Measurements from ENCODE around the gene PDE9A. TPM values are rescaled to one million over a fixed set of nuclear protein-coding genes. Genes with fewer than 3 reads are reported as not detected.

PDE9A gene
- total RNA-seq, 1 donor from 2014 or later, result 13.1 TPM

DNA sequence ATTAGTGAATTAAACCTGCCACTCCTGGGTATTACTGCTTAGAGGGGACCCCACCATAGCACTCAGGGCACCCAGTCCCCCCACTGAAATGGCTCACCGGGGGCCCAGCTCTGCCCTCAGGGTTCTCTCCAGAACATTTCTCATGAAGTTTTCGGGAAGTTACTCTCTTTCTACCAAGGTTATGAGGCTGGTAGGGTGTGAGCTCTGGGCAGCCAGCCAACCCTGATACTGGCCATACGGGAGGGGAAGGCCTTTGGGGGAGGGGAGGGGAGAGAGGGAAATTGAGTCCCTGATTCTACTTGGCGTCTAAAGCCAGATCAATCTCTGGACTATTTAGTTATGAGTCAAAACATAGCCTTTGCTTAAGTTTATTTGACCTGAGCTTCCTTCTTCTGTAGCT is 12.9 kb upstream of the PDE9A start:
- no peaks in the 10 kb centered on the region for H3K4me1 Mint-ChIP-seq
- no peak for DNase-seq
- intact Hi-C loops (cut with micrococcal nuclease), result no loop called here
- no peaks in the 10 kb centered on the region for H3K36me3 Mint-ChIP-seq (ENCODE audit: low read depth)
- H3K27me3 Mint-ChIP-seq, result peaks cover 11% of the 10 kb centered on the region
- H3K4me3 Mint-ChIP-seq, result no peak overlapping the region
- no peaks in the 10 kb centered on the region for H3K9me3 Mint-ChIP-seq
- H3K27ac Mint-ChIP-seq, result no peak overlapping the region

GRCh38 chr21:42641311-42642218 is 11.9 kb upstream of the PDE9A start:
- H3K27ac Mint-ChIP-seq, result no peak overlapping the region
- no peaks in the 10 kb centered on the region for H3K4me1 Mint-ChIP-seq
- no peak for DNase-seq
- peaks cover 11% of the 10 kb centered on the region for H3K27me3 Mint-ChIP-seq
- no peak overlapping the region for H3K4me3 Mint-ChIP-seq
- no peaks in the 10 kb centered on the region for H3K36me3 Mint-ChIP-seq (ENCODE audit: low read depth)
- intact Hi-C loops (cut with micrococcal nuclease), result no loop called here
- no peaks in the 10 kb centered on the region for H3K9me3 Mint-ChIP-seq

DNA sequence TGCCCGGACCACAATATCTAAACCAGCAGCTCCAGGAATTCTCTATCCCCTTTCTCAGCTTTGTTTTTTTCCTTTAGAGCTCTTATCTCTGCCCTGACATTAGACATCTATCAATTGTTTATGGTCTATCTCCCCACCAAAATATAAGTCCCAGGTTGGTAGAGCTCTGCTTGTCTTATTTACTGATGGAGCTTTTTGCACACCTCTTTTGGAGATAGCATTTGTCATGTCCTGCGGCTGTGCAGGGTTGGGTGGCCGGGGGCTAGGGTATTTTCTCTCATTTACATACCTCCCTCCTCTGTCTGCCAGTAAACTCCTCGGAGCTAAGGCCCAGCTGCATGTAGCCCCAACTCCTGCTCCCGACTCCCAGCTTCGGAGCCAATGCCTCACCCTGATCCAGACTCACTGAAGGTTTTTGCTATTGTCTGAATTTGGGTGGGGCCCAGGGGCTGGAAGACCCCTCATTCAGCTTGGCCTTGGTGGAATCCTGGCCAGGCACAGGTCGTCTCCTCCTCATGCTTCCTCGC is 11.1 kb upstream of the PDE9A start:
- intact Hi-C loops (cut with micrococcal nuclease), result no loop called here
- no peak for DNase-seq
- Mint-ChIP-seq H3K27ac (no peak overlapping the region), H3K4me1 (no peaks in the 10 kb centered on the region), H3K27me3 (peaks cover 9% of the 10 kb centered on the region), H3K9me3 (no peaks in the 10 kb centered on the region), H3K36me3 (ENCODE audit: low read depth) (no peaks in the 10 kb centered on the region), H3K4me3 (no peak overlapping the region)

GRCh38 chr21:42644223-42645208 is 8.9 kb upstream of the PDE9A start:
- no peaks in the 10 kb centered on the region for H3K36me3 Mint-ChIP-seq (ENCODE audit: low read depth)
- intact Hi-C loops (cut with micrococcal nuclease), result no loop called here
- no peaks in the 10 kb centered on the region for H3K4me1 Mint-ChIP-seq
- no peak overlapping the region for H3K4me3 Mint-ChIP-seq
- DNase-seq, result no peak
- H3K27me3 Mint-ChIP-seq, result peaks cover 12% of the 10 kb centered on the region
- no peaks in the 10 kb centered on the region for H3K9me3 Mint-ChIP-seq
- no peak overlapping the region for H3K27ac Mint-ChIP-seq

- H3K4me1 Mint-ChIP-seq, result no peaks in the 10 kb centered on the region
- no peak overlapping the region for H3K4me3 Mint-ChIP-seq
- DNase-seq, result no peak
- no peaks in the 10 kb centered on the region for H3K36me3 Mint-ChIP-seq (ENCODE audit: low read depth)
- intact Hi-C loops (cut with micrococcal nuclease), result no loop called here
- peaks cover 12% of the 10 kb centered on the region for H3K27me3 Mint-ChIP-seq
- no peaks in the 10 kb centered on the region for H3K9me3 Mint-ChIP-seq
- H3K27ac Mint-ChIP-seq, result no peak overlapping the region
These were observed 8.0 kb upstream of the PDE9A start for GRCh38 chr21:42645211-42646075.

DNA sequence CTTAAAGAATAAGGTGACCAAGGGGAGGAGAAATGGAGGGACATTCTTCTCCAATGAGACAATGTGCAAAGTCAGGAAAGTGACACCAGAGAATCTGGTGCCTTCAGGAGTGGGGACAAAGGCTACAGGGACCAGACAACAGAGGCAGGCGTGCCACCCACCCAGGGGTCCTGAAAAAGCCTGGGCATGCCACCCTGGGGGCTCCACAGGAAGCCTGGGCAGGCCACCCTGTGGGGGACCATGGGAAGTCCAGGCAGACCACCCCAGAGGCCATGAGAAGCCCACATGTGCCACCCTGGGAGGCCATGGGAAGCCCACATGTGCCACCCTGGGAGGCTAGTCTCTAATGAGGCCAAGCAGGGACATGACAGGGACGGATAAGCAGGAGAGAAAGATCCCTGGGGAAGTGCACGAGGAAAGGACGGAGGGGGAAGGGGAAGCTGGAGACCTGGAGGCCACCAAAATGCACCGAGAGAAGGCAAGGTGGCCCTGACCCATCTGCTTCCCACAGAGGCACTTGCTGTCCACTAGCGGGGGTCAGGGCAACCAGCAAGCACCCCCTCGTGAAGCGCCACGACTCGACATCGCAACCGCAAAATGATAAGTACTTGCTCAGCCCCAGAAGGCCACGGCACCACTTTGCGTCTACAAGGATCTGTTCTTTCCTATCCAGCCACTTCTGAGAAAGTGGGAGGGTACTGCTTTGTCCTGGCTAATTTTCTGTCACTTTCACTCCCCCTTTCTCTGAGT is 7.2 kb upstream of the PDE9A start:
- H3K9me3 Mint-ChIP-seq, result no peaks in the 10 kb centered on the region
- no peaks in the 10 kb centered on the region for H3K36me3 Mint-ChIP-seq (ENCODE audit: low read depth)

DNA sequence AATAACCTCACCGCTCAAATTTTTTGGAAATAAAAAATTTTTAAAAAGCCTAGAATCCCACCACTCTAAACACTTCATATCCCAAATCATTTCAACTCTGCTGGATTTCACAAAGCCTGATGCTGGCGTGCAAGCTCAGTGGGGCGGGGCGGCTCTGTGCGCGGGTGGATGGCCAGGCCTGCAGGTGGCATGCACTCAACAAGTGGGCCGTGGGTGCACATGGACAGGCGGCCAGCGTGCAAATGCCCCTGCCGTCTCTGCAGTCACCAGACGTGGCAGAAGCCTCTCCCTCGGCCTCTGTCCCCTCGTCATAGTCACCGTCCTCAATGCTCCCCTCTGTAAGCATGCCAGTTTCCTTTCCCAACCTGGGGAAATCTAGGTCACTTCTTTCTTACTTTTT is 6.6 kb upstream of the PDE9A start:
- DNase-seq, result no peak
- H3K36me3 Mint-ChIP-seq (ENCODE audit: low read depth), result no peaks in the 10 kb centered on the region
- intact Hi-C loops (cut with micrococcal nuclease), result no loop called here
- H3K27me3 Mint-ChIP-seq, result peaks cover 18% of the 10 kb centered on the region
- H3K4me1 Mint-ChIP-seq, result no peaks in the 10 kb centered on the region
- no peak overlapping the region for H3K4me3 Mint-ChIP-seq
- no peaks in the 10 kb centered on the region for H3K9me3 Mint-ChIP-seq
- no peak overlapping the region for H3K27ac Mint-ChIP-seq

More for the DNA sequence above, 7.2 kb upstream of the PDE9A start:
- intact Hi-C loops (cut with micrococcal nuclease), result no loop called here
- H3K27ac Mint-ChIP-seq, result no peak overlapping the region
- no peaks in the 10 kb centered on the region for H3K4me1 Mint-ChIP-seq
- no peak overlapping the region for H3K4me3 Mint-ChIP-seq
- DNase-seq, result no peak
- H3K27me3 Mint-ChIP-seq, result peaks cover 16% of the 10 kb centered on the region

- Mint-ChIP-seq H3K4me3 (no peak overlapping the region), H3K4me1 (peaks cover 4% of the 10 kb centered on the region), H3K36me3 (ENCODE audit: low read depth) (no peaks in the 10 kb centered on the region), H3K9me3 (no peaks in the 10 kb centered on the region), H3K27me3 (peaks cover 22% of the 10 kb centered on the region), H3K27ac (no peak overlapping the region)
- DNase-seq, result no peak
- intact Hi-C loops (cut with micrococcal nuclease), result no loop called here
These were observed 4.8 kb upstream of the PDE9A start for GRCh38 chr21:42648606-42649005.

- H3K9me3 Mint-ChIP-seq, result no peaks in the 10 kb centered on the region
- peaks cover 22% of the 10 kb centered on the region for H3K27me3 Mint-ChIP-seq
- intact Hi-C loops (cut with micrococcal nuclease), result no loop called here
- H3K4me3 Mint-ChIP-seq, result no peak overlapping the region
- H3K4me1 Mint-ChIP-seq, result peaks cover 4% of the 10 kb centered on the region
- no peaks in the 10 kb centered on the region for H3K36me3 Mint-ChIP-seq (ENCODE audit: low read depth)
- DNase-seq, result no peak
- no peak overlapping the region for H3K27ac Mint-ChIP-seq
These were observed 4.0 kb upstream of the PDE9A start for GRCh38 chr21:42649122-42650032.

- Mint-ChIP-seq H3K9me3 (no peaks in the 10 kb centered on the region), H3K4me1 (peaks cover 10% of the 10 kb centered on the region), H3K27ac (no peak overlapping the region), H3K27me3 (peaks cover 28% of the 10 kb centered on the region), H3K4me3 (no peak overlapping the region), H3K36me3 (ENCODE audit: low read depth) (no peaks in the 10 kb centered on the region)
- DNase-seq, result no peak
- intact Hi-C loops (cut with micrococcal nuclease), result no loop called here
These were observed 3.4 kb upstream of the PDE9A start for GRCh38 chr21:42650033-42650370.

DNA sequence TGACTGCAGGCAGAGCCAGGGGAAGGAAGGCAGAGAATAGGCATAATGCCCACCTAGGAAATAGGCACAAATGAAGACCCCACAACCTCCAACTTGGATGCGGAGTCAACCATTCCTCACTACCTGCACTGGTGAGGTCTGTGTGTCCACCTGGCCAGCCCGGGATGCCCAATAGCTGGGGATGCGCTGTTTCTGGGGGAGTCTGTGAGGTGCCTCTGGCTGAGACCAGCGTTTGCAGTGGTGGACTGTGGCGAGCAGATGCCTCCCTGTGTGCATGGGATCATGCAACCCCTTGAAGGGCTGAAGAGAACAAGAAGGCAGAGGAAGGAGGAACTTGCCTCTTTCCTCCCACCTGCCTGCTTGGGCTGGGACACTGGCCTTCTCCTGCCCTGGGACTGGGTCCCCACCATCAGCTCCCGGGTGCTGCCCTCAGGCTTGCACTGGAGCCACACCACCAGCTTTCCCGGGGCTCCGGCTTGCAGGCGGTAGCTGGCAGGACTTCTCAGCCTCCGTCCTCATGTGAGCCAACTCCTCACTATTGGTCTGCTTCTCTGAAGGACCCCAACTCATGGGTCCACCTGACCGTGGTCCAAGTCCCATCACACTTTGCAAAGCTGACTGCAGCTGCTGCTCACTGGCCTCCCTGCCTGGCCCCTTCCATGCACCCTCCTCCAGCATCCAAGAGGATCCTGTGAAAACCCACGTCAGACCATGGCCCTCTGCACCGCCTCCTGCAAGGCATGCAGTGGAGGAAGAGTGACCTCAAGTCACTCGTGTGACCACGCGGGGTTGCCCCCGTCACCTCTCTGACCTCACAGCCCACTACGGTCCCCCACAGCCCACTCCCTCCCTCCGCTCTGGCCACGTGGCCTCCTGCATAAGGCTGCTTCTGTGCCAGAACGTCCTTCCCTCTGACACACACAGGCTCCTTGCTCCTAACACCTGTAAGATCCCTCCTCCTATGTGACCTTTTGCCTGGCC is 2.7 kb upstream of the PDE9A start:
- intact Hi-C loops (cut with micrococcal nuclease), result no loop called here
- Mint-ChIP-seq H3K36me3 (ENCODE audit: low read depth) (no peaks in the 10 kb centered on the region), H3K4me1 (peaks cover 12% of the 10 kb centered on the region), H3K9me3 (no peaks in the 10 kb centered on the region), H3K27ac (no peak overlapping the region), H3K4me3 (no peak overlapping the region), H3K27me3 (peaks cover 31% of the 10 kb centered on the region)
- no peak for DNase-seq
